ENCODE results near the gene ABHD6. TPM values are rescaled to one million over a fixed set of nuclear protein-coding genes. Genes with fewer than 3 reads are reported as not detected.

The ABHD6 gene
- total and polyA plus RNA-seq, 9 of the 15 experiments (the other 6 are each of a cell fraction or from before 2014, with no cell fraction given) = 0.53 to 3.6 (median 2.5) TPM

- TF ChIP-seq ZBTB7A (IDR thresholded peaks at IDR 0.05; ENCODE audit: borderline replicate concordance, control insufficient read depth, low read depth, low read length) (peak; percentile 61; the same call in 1 of the 2 replicates), ID3 (CRISPR knock-in tag; IDR thresholded peaks at IDR 0.05) (no peak), ID3 (tag; IDR thresholded peaks at IDR 0.05) (0 out of 2 replicates have a peak, but pooled peaks have one; percentile 49), ZNF707 (CRISPR knock-in tag; conservative IDR thresholded peaks at IDR 0.05) (no peak), ZNF511 (CRISPR knock-in tag; IDR thresholded peaks at IDR 0.05) (no peak; the same call in 1 of the 2 replicates), E2F5 (CRISPR knock-in tag; IDR thresholded peaks at IDR 0.05) (no peak), ZNF124 (CRISPR knock-in tag; IDR thresholded peaks at IDR 0.05) (no peak), UBTF (IDR thresholded peaks at IDR 0.05; ENCODE audit: borderline replicate concordance in 1 of 2, low read depth in 2 of 2, low read length in 2 of 2) (peak in 1 of 2 experiments; percentile 75; a peak in 1 of 4 replicates), TBL1XR1 (IDR thresholded peaks at IDR 0.05; ENCODE audit: low read length in 2 of 2) (no peak; a peak in 1 of 4 replicates), ZNF174 (CRISPR knock-in tag; IDR thresholded peaks at IDR 0.05) (no peak), TOE1 (IDR thresholded peaks at IDR 0.05; ENCODE audit: borderline replicate concordance) (peak; percentile 55; the same call in 1 of the 2 replicates), TOE1 (CRISPR knock-in tag; IDR thresholded peaks at IDR 0.05; ENCODE audit: borderline replicate concordance, low read depth) (no peak), NCOA2 (IDR thresholded peaks at IDR 0.05; ENCODE audit: partially characterized antibody in 2 of 2) (no peak), PTRF (tag; IDR thresholded peaks at IDR 0.05) (no peak), ZNF12 (CRISPR knock-in tag; IDR thresholded peaks at IDR 0.05) (0 out of 2 replicates have a peak, but pooled peaks have one; percentile 44), SP1 (CRISPR knock-in tag; IDR thresholded peaks at IDR 0.05) (no peak), STAT6 (CRISPR knock-in tag; IDR thresholded peaks at IDR 0.05) (no peak), TAF1 (IDR thresholded peaks at IDR 0.05; ENCODE audit: control insufficient read depth, extremely low read depth, insufficient read depth, low read length, severe bottlenecking) (peak; percentile 40), CBFB (CRISPR knock-in tag; IDR thresholded peaks at IDR 0.05) (no peak)
Measured at GRCh38 chr3:58332575-58333188, 95.1 kb downstream of the ABHD6 start, which contains the start of gene PXK (continued).

Data from K562 (cell line).